GM18907 (cell line): ENCODE results near the gene ROMO1.
"Not testable (repeated sequence)": the region's sequence is repeated elsewhere in the genome, so short reads cannot be mapped to it uniquely, and the experiment has no call there.

ENCODE experiments used
- ATAC-seq: cut with Tn5 transposase; IDR thresholded peaks from one replicate; pipeline ENCODE4 v1.9.1; 2021; ENCODE audit warnings: mild to moderate bottlenecking, moderate library complexity; ENCODE audit not compliant: unreplicated experiment

Gene ROMO1

GRCh38 chr20:35729283-35729807 is 30.1 kb downstream of the ROMO1 start:
- no peak for ATAC-seq

GRCh38 chr20:35729836-35730582 is 30.8 kb downstream of the ROMO1 start:
- no peak for ATAC-seq

GRCh38 chr20:35730583-35731468 is 31.6 kb downstream of the ROMO1 start:
- ATAC-seq: no peak

DNA sequence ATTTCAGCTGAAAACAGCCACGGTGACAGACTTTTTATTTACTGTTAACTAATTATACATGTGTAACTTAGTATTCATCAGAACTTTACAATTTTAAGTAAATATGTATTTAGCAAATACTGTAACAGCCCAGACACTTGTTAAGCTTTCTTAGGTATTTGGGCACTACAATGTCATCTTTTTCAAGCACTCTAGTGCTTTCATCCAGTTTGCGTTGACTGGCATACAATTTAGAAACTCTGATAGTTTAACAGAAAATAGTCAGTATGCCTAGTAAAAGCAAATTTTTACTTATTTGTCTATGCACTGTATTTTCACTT is 32.2 kb downstream of the ROMO1 start:
- ATAC-seq: no peak

GRCh38 chr20:35731862-35732643 is 32.8 kb downstream of the ROMO1 start:
- ATAC-seq: no peak

DNA sequence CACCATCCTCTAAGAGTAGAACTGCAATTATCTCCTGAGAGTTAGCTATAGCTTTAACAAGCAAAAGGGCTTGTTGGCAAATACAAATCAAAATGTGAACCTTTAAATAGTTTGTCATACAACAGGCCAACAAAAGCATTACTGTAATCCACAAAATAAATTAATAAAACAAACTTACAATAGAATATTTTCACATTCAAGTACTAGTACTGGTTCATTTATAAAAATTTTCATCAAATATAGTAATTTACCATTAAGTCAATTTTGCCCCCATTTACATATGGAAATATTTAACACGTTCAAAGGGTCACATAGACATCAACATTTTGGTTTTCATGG is 33.4 kb downstream of the ROMO1 start:
- no peak for ATAC-seq

- ATAC-seq: no peak
Measured at GRCh38 chr20:35734374-35734773, 35.2 kb downstream of the ROMO1 start.

GRCh38 chr20:35734777-35735649 is 35.8 kb downstream of the ROMO1 start:
- ATAC-seq: no peak

- no peak for ATAC-seq
Measured at GRCh38 chr20:35735826-35736470, 36.7 kb downstream of the ROMO1 start.

DNA sequence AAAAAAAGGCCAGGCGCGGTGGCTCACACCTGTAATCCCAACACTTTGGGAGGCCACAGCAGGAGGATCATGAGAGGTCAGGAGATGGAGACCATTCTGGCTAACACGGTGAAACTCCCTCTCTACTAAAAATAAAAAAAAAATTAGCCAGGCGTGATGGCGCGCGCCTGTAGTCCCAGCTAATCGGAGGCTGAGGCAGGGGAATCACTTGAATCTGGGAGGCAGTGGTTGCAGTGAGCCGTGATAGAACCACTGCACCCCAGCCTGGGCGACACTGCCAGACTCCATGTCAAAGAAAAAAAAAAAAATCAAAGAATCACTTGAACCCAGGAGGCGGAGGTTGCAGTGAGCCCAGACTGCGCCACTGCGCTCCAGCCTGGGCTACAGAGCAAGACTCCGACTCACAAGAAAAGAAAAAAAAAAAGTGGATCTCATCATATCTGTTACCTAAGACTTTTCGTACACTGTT is 38.7 kb downstream of the ROMO1 start:
- no peak for ATAC-seq

- ATAC-seq: no peak
Measured at GRCh38 chr20:35738410-35739179, 39.4 kb downstream of the ROMO1 start.

DNA sequence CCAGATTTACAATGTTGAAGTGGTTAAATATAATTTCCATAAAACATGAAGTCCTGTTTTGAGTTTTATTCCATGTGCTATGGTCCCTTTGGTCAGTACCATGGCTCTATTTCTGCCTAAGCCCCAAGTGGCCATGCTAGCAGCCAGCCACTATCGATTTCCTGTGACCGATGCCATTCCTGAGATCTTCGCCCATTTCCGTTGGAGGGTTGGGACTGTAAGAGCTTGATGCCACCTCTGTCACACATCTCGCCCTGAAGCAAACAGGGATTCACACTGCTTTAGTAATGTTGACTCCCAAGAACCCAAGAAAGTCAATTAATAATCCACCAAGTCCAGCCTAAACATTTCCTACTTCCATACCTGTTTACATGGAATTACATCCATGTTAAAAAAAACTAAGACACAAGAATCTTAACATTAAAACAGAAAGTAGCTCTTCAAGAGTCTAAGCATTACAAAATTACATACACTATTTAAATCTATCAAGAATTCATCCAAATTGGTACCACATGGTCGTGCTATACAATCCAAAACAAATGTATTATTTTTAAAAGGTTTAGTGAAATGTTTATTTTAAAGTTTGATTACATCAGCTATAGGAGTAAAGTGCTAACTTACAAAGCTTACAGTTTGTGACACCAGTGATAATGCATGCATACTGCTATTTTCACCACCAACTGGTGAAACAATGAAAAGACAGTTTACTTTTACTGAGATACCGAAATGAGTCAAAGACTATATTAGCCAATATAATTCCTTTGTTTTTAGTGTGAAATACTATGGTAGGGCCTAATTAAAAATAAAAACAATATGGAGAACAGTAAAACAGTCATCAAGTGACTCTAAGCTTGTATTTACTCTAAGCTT is 40.3 kb downstream of the ROMO1 start:
- no peak for ATAC-seq

GRCh38 chr20:35741892-35742740 is 42.9 kb downstream of the ROMO1 start, which contains the start of gene RBM39:
Gene RBM39, minus strand, starts transcription at chr20:35742260. Its CDS starts 1,386 bp downstream, at chr20:35740874.
- peak; percentile 88 for ATAC-seq

GRCh38 chr20:35742741-35743523 is 43.7 kb downstream of the ROMO1 start:
- no peak for ATAC-seq

- ATAC-seq: no peak
Measured at GRCh38 chr20:35743693-35744491, 44.7 kb downstream of the ROMO1 start.

GRCh38 chr20:35744492-35744841 is 45.3 kb downstream of the ROMO1 start:
- ATAC-seq: not testable (repeated sequence)
